Thyroid gland (tissue), 4 donors: ENCODE results near the gene CHST11.

Source experiments
- POLR2A ChIP-seq, 2 donors: fragments of 450-650 bp; IDR thresholded peaks; one replicate each; pipeline ENCODE4 v1.6.1; 2017; ENCODE audit warnings: antibody characterized with exemption in 2 of 2, mild to moderate bottlenecking in 2 of 2, moderate library complexity in 1 of 2
- TF ChIP-seq, protein P1 (sequence below), 6 experiments: fragments of 200-600 bp in 3 of 6; fragments of 450-650 bp in 3 of 6; sonication (generic) in 3 of 6; IDR thresholded peaks; one replicate each; pipeline ENCODE4 v1.5.1; 2016 to 2019; ENCODE audit warnings: antibody characterized with exemption in 6 of 6, mild to moderate bottlenecking in 2 of 6, inconsistent platforms in 1 of 6, moderate library complexity in 1 of 6

DNA sequence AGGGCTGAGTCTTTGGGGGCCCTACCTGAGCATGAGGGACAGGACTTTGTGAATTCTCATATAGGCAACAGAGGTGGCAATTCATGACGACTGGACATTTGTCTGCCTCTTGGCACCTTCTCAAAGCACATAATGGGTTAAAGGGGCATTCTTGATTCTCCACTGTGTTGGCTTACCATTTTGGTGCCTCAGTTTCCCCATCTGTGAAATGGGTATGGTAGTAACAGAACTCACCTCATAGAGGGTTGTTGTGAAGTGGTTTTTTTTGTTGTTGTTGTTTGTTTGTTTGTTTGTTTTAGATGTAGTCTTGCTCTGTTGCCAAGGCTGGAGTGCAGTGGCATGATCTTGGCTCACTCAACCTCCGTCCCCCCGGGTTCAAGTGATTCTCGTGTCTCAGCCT lies 106.0 kb downstream of the CHST11 start:
- TF ChIP-seq, protein P1, sequence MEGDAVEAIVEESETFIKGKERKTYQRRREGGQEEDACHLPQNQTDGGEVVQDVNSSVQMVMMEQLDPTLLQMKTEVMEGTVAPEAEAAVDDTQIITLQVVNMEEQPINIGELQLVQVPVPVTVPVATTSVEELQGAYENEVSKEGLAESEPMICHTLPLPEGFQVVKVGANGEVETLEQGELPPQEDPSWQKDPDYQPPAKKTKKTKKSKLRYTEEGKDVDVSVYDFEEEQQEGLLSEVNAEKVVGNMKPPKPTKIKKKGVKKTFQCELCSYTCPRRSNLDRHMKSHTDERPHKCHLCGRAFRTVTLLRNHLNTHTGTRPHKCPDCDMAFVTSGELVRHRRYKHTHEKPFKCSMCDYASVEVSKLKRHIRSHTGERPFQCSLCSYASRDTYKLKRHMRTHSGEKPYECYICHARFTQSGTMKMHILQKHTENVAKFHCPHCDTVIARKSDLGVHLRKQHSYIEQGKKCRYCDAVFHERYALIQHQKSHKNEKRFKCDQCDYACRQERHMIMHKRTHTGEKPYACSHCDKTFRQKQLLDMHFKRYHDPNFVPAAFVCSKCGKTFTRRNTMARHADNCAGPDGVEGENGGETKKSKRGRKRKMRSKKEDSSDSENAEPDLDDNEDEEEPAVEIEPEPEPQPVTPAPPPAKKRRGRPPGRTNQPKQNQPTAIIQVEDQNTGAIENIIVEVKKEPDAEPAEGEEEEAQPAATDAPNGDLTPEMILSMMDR (IDR thresholded peaks at IDR 0.05) = no peak
- no peak for TF ChIP-seq POLR2A (IDR thresholded peaks at IDR 0.05)
